Colonic mucosa (tissue), 4 donors: ENCODE measurements around the gene NAP1L1. TPM values are rescaled to one million over a fixed set of nuclear protein-coding genes. Genes with fewer than 3 reads are reported as not detected.
A peak's percentile ranks its signal among the peaks of the same experiment; 100 is the strongest.

ENCODE experiments used
- DNase-seq: peaks from one replicate; pipeline ENCODE4 v3.0.0-alpha.2; 2020
- H3K27ac ChIP-seq: fragments of 200-600 bp; one replicate; pipeline ENCODE4 v1.8.0; 2021
- H3K27me3 ChIP-seq: fragments of 200-600 bp; one replicate; pipeline ENCODE4 v1.8.0; 2021
- H3K36me3 ChIP-seq: fragments of 200-600 bp; one replicate; pipeline ENCODE4 v1.8.0; 2021
- H3K4me1 ChIP-seq: fragments of 200-600 bp; one replicate; pipeline ENCODE4 v1.8.0; 2021; ENCODE audit warnings: mild to moderate bottlenecking
- H3K4me3 ChIP-seq: fragments of 200-600 bp; one replicate; pipeline ENCODE4 v1.8.0; 2021
- H3K9ac ChIP-seq, 2 donors: one replicate each; pipeline ENCODE4 v1.7.0; 2013; ENCODE audit warnings: control low read depth in 2 of 2, low read depth in 2 of 2, low read length in 2 of 2
- H3K9me3 ChIP-seq: fragments of 200-600 bp; one replicate; pipeline ENCODE4 v1.8.0; 2021
- intact Hi-C: fragments of 100-400 bp; cut with DNase I; formaldehyde crosslinking; loops from one replicate; pipeline ENCODE4 v1.14.1; 2022
- total RNA-seq, 2 donors: library from RNA; stranded (reverse); fragmentation: NEBNext Ultra II Directional in 1 of 2; extraction: Animal tissue kit (Norgen Biotek cat#: 25700) in 1 of 2; gene quantifications; one replicate each; pipeline ENCODE4 v1.2.1, GENCODE V29; 2021
- TF ChIP-seq, protein P1 (sequence below): fragments of 200-600 bp; IDR thresholded peaks from one replicate; pipeline ENCODE4 v1.8.0; 2022; ENCODE audit warnings: antibody characterized with exemption, mild to moderate bottlenecking
- donor health status: healthy.
- donor health status: DM: no; HTN: no; CAD: no.
- donor health status: DM: no; HTN: no; CAD: no.

Gene NAP1L1
- total RNA-seq, 2 donors from 2014 or later, result 163 to 171 TPM

DNA sequence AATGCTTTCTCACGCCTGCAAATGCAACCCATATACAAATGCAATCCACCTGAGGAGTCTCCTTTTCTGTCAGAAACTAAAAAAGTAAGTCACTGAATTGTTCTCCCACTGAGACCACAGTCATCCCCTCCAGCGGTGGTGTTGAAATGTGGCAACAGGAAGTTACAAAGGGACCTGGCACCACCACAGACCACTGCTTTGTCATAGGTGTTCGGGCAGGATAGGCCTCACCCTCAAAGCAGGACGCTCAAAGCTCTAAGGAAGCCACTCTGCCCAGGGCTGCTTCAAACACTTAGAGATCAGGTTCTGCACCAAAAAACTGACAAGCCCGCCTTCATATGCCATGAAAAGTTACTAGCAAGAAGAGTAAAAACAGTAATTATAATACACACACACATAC, 64.2 kb downstream of the NAP1L1 start:
- Histone ChIP-seq H3K4me3 (no peak overlapping the region), H3K9ac (peak overlapping the region in 1 of 2 donors; percentile 12), H3K36me3 (no peaks in the 10 kb centered on the region), H3K27me3 (no peaks in the 10 kb centered on the region), H3K4me1 (no peaks in the 10 kb centered on the region), H3K9me3 (no peaks in the 10 kb centered on the region), H3K27ac (peak overlapping the region; percentile 62)
- TF ChIP-seq, protein P1, sequence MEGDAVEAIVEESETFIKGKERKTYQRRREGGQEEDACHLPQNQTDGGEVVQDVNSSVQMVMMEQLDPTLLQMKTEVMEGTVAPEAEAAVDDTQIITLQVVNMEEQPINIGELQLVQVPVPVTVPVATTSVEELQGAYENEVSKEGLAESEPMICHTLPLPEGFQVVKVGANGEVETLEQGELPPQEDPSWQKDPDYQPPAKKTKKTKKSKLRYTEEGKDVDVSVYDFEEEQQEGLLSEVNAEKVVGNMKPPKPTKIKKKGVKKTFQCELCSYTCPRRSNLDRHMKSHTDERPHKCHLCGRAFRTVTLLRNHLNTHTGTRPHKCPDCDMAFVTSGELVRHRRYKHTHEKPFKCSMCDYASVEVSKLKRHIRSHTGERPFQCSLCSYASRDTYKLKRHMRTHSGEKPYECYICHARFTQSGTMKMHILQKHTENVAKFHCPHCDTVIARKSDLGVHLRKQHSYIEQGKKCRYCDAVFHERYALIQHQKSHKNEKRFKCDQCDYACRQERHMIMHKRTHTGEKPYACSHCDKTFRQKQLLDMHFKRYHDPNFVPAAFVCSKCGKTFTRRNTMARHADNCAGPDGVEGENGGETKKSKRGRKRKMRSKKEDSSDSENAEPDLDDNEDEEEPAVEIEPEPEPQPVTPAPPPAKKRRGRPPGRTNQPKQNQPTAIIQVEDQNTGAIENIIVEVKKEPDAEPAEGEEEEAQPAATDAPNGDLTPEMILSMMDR, result no peak
- intact Hi-C loops, result no loop called here
- DNase-seq, result no peak

DNA sequence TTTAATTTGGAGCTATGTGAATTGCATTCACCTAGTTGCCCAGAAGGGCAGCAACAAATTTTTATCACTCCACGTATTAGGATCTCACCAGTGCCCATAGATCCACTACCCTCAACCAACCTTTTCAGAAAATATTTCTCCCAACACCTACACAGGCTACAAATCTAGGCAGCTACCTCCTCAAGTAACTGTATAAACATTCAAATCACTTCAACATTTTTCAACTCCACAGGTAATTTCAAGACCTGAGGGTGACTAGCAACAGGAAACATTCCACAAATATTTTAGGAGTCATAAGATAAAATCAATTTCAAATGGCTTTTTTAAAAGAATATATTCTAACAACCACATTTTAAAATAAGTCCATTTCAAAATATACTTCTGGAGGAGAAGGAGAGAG, 65.8 kb downstream of the NAP1L1 start:
- no peak overlapping the region for H3K9ac ChIP-seq

DNA sequence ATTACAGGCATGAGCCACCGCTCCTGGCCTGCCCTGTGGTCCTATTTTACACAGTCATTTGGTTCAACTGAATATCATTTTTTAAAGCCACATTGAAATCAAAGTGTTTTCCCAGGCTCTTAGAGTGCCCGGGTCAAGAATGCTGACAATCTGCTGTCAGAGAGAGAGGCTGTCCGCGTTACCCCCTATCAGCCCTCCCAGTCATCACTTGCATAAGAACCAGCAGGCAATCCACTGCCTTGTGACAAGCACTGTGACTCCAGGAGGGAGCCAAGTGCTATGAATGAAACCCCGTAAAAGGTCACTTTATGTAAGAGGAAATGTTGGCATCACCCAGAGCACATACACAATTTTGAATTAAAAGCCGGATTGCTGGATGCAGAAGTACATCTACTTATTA, 66.4 kb downstream of the NAP1L1 start:
- intact Hi-C loops, result no loop called here
- Histone ChIP-seq H3K9ac (no peak overlapping the region), H3K27me3 (no peaks in the 10 kb centered on the region), H3K9me3 (no peaks in the 10 kb centered on the region), H3K27ac (no peak overlapping the region), H3K4me1 (no peaks in the 10 kb centered on the region), H3K36me3 (no peaks in the 10 kb centered on the region), H3K4me3 (no peak overlapping the region)
- no peak for DNase-seq
- TF ChIP-seq, protein P1, result no peak

More for the DNA sequence above, 65.8 kb downstream of the NAP1L1 start:
- Histone ChIP-seq H3K9me3 (no peaks in the 10 kb centered on the region), H3K27me3 (no peaks in the 10 kb centered on the region), H3K36me3 (no peaks in the 10 kb centered on the region), H3K4me1 (no peaks in the 10 kb centered on the region), H3K4me3 (no peak overlapping the region), H3K27ac (no peak overlapping the region)
- TF ChIP-seq, protein P1, result no peak
- intact Hi-C loops, result no loop called here
- DNase-seq, result no peak

DNA sequence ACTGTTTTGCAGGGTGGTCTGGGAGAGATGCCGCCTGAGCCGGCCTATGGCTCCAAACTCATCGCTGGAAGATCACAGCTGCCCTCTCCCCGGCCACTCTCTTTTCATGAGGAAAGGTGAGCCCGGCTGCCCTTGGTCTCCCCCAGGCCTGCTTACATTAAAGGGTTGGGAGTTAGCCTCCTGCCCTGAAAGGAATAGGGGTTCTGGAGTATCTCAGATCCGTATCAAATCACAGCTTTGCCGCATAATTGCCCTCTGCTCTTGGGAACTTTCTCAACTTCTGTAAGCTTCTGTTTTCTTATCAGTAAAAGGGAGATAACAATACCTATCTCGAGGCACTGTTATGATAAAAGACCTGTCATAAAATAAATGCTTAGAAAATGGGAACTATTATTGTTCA, 70.5 kb downstream of the NAP1L1 start:
- Histone ChIP-seq H3K9me3 (no peaks in the 10 kb centered on the region), H3K27ac (no peak overlapping the region), H3K4me1 (no peaks in the 10 kb centered on the region), H3K4me3 (no peak overlapping the region), H3K36me3 (no peaks in the 10 kb centered on the region), H3K27me3 (no peaks in the 10 kb centered on the region), H3K9ac (no peak overlapping the region)
- intact Hi-C loops, result no loop called here
- DNase-seq, result no peak
- TF ChIP-seq, protein P1, result no peak

DNA sequence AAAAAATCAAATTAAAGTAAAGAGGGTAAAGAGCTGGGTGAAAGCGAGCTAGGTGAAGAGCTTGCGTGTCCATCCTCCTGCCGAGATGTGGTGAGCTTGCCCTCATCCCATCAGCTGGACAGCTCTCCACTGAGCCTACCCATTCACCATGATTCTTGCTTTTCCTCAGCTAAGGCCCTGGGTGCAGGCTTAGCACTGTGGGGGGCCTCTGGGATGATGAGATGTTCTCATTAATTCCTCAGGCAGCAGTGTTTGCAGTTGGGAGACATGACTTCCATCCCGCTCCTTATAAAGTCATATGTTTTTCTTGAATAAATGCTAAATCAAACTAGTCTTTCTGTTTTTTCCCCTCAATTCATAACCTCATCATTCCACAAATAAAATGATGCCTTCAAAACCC, 70.9 kb downstream of the NAP1L1 start:
- H3K27ac ChIP-seq, result no peak overlapping the region
- no peak for DNase-seq
- H3K9me3 ChIP-seq, result no peaks in the 10 kb centered on the region
- H3K36me3 ChIP-seq, result no peaks in the 10 kb centered on the region
- no peak overlapping the region for H3K9ac ChIP-seq
- H3K4me3 ChIP-seq, result no peak overlapping the region
- TF ChIP-seq, protein P1, result no peak
- H3K4me1 ChIP-seq, result no peaks in the 10 kb centered on the region
- intact Hi-C loops, result no loop called here
- no peaks in the 10 kb centered on the region for H3K27me3 ChIP-seq

DNA sequence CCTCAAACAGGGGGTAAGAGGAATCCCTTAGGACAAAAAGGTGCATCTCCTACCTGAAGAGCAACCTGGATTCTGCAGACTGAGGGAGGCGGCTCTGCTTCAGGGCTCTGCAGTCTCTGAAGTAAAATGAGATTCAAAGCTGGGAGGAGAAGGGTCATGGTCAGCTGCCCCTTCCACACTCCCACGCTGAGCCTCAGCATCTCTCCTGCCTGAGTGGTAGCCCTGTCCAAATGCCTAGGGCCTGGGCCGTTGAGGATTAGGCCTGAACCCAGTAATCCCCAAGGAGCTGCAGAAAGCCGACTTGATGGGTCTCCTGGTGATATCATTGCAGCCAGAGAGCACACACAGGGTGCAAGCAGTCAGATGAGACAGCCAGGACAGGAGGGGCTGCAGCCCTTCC, 71.8 kb downstream of the NAP1L1 start:
- Histone ChIP-seq H3K27ac (no peak overlapping the region), H3K4me1 (no peaks in the 10 kb centered on the region), H3K9ac (no peak overlapping the region), H3K27me3 (no peaks in the 10 kb centered on the region), H3K36me3 (no peaks in the 10 kb centered on the region), H3K4me3 (no peak overlapping the region), H3K9me3 (no peaks in the 10 kb centered on the region)
- TF ChIP-seq, protein P1, result no peak
- no peak for DNase-seq
- intact Hi-C loops, result no loop called here
